GM23248 (cell line): Measurements from ENCODE around the gene CFLAR.

ENCODE experiments used
- EZH2 ChIP-seq: fragments of 200-600 bp; sonication (generic); IDR thresholded peaks from 2 replicates; pipeline ENCODE4 v1.6.1; 2018; ENCODE audit warnings: antibody characterized with exemption, mild to moderate bottlenecking; ENCODE audit not compliant: insufficient read depth, poor library complexity, severe bottlenecking
- EZH2phosphoT487 ChIP-seq: fragments of 200-600 bp; sonication (generic); IDR thresholded peaks from 2 replicates; pipeline ENCODE4 v1.6.1; 2018; ENCODE audit warnings: antibody characterized with exemption, moderate library complexity, mild to moderate bottlenecking, low read depth; ENCODE audit not compliant: insufficient read depth

DNA sequence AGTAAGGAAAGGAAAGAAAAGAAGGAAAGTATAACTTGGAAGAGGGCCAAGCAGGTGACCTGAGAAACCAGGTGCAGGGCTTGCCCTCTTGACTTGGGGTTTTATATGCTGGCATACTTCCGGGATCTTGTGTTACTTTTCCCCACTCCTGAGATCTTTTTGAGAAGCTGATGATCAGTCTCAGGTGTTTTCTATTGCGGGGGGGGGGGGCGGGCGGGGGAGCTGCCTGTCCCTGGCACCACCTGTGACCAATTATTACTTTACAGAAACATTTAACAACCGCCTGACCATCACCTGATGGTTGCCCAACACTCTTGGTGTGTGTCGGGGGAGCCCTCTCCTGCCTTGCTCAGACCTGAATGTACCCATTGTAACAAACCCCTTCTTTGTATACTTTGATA is 60.1 kb downstream of the CFLAR start:
- TF ChIP-seq EZH2phosphoT487: no peak
- no peak for TF ChIP-seq EZH2
